Ishikawa (cell line): ENCODE data around the gene FN3KRP.

ENCODE experiments used
- CEBPB ChIP-seq: IDR thresholded peaks from 2 replicates; pipeline ENCODE4 v1.6.1; 2012
- CREB1 ChIP-seq: IDR thresholded peaks from 2 replicates; pipeline ENCODE4 v1.6.1; 2012; ENCODE audit warnings: low read depth
- EGR1 ChIP-seq: IDR thresholded peaks from 2 replicates; pipeline ENCODE4 v1.6.1; 2012
- EP300 ChIP-seq: IDR thresholded peaks from 2 replicates; pipeline ENCODE4 v1.6.1; 2012; ENCODE audit warnings: borderline replicate concordance
- FOXM1 ChIP-seq: IDR thresholded peaks from 2 replicates; pipeline ENCODE4 v1.6.1; 2012; ENCODE audit warnings: low read depth, borderline replicate concordance
- MAX ChIP-seq: IDR thresholded peaks from 2 replicates; pipeline ENCODE4 v1.6.1; 2012
- NFIC ChIP-seq: IDR thresholded peaks from 2 replicates; pipeline ENCODE4 v1.6.1; 2012
- RAD21 ChIP-seq: IDR thresholded peaks from 2 replicates; pipeline ENCODE4 v1.6.1; 2012; ENCODE audit warnings: low read depth
- REST ChIP-seq: IDR thresholded peaks from 2 replicates; pipeline ENCODE4 v1.6.1; 2012; ENCODE audit warnings: low read depth, mild to moderate bottlenecking
- TAF1 ChIP-seq: IDR thresholded peaks from 2 replicates; pipeline ENCODE4 v1.6.1; 2012; ENCODE audit warnings: low read depth, mild to moderate bottlenecking
- TCF12 ChIP-seq: IDR thresholded peaks from 2 replicates; pipeline ENCODE4 v1.6.1; 2012; ENCODE audit warnings: low read depth
- TEAD4 ChIP-seq: IDR thresholded peaks from 2 replicates; pipeline ENCODE4 v1.6.1; 2012
- USF1 ChIP-seq: IDR thresholded peaks from 2 replicates; pipeline ENCODE4 v1.6.1; 2012
- YY1 ChIP-seq: IDR thresholded peaks from 2 replicates; pipeline ENCODE4 v1.6.1; 2012; ENCODE audit warnings: low read depth
- ZBTB7A ChIP-seq: IDR thresholded peaks from 2 replicates; pipeline ENCODE4 v1.6.1; 2012; ENCODE audit warnings: low read depth

FN3KRP gene

GRCh38 chr17:82684228-82684841 lies 32.2 kb upstream of the FN3KRP start:
- TF ChIP-seq TEAD4 (no peak), YY1 (no peak), REST (no peak), CREB1 (no peak), USF1 (no peak), TCF12 (no peak), ZBTB7A (no peak), EGR1 (no peak), CEBPB (no peak), RAD21 (no peak), TAF1 (no peak), NFIC (no peak), MAX (no peak), EP300 (no peak)

GRCh38 chr17:82685291-82685690 lies 31.2 kb upstream of the FN3KRP start:
- no peak for TF ChIP-seq YY1

GRCh38 chr17:82686366-82687324 lies 29.9 kb upstream of the FN3KRP start:
- no peak for TF ChIP-seq RAD21
- TF ChIP-seq USF1 = no peak
- no peak for TF ChIP-seq YY1
- no peak for TF ChIP-seq FOXM1
- no peak for TF ChIP-seq TEAD4
- no peak for TF ChIP-seq TAF1
- no peak for TF ChIP-seq ZBTB7A
- TF ChIP-seq CREB1 = no peak
- no peak for TF ChIP-seq MAX
- TF ChIP-seq EP300 = no peak
- TF ChIP-seq CEBPB = no peak
- no peak for TF ChIP-seq NFIC

- TF ChIP-seq TCF12 (no peak), USF1 (no peak), CREB1 (no peak), YY1 (no peak)
Measured at GRCh38 chr17:82687375-82687861, 29.1 kb upstream of the FN3KRP start.

- TF ChIP-seq USF1 (no peak), ZBTB7A (no peak), FOXM1 (no peak), RAD21 (no peak), CEBPB (no peak), REST (no peak), TEAD4 (no peak), TAF1 (no peak), CREB1 (no peak), YY1 (no peak), MAX (no peak), EGR1 (no peak), TCF12 (no peak), EP300 (no peak), NFIC (no peak)
Measured at GRCh38 chr17:82687871-82688270, 28.6 kb upstream of the FN3KRP start.
